Hepatocyte (in vitro differentiated cells): ENCODE data around the gene LLGL2.

Experiments
- EZH2 ChIP-seq: fragments of 200-600 bp; sonication (generic); IDR thresholded peaks from 2 replicates; pipeline ENCODE4 v1.6.1; 2016; ENCODE audit warnings: antibody characterized with exemption, mild to moderate bottlenecking, borderline replicate concordance
- EZH2phosphoT487 ChIP-seq: fragments of 200-600 bp; sonication (generic); IDR thresholded peaks from one replicate; pipeline ENCODE4 v1.6.1; 2018; ENCODE audit warnings: antibody characterized with exemption, mild to moderate bottlenecking, low read depth, moderate library complexity; ENCODE audit not compliant: unreplicated experiment, severe bottlenecking
- TF ChIP-seq, protein P1 (sequence below): fragments of 200-600 bp; sonication (generic); IDR thresholded peaks from 2 replicates; pipeline ENCODE4 v1.5.1; 2016; ENCODE audit warnings: antibody characterized with exemption, mild to moderate bottlenecking; ENCODE audit not compliant: poor library complexity

DNA sequence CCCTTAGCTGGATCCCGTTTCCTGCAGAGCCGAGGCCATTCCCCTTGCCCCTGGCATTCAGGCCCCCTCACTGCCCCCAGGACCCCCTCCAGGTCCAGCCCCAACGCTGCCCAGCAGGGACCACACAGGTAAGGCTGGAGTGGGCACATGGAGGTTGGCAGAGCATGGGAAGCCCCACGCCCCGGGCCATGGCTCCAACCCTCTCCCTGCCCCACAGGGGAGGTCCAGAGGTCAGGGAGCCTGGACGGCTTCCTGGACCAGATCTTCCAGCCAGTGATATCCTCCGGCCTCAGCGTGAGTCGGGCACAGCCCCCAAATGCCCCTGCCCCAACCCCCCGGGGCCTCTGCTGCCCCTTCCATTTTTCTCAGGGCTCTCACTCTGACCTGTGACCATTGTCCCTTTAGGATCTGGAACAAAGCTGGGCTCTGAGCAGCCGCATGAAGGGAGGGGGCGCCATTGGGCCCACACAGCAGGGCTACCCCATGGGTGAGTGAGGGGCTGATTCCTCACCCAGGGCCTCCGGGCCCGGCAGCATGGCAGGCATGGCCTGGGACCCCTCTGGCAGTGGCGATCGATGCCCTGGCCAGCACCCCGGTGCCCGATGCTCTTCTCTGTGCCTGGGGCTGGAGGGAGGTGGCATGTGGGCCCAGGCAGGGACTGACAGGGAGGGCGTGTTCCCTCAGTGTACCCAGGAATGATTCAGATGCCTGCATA, 89.2 kb downstream of the LLGL2 start:
- TF ChIP-seq, protein P1, sequence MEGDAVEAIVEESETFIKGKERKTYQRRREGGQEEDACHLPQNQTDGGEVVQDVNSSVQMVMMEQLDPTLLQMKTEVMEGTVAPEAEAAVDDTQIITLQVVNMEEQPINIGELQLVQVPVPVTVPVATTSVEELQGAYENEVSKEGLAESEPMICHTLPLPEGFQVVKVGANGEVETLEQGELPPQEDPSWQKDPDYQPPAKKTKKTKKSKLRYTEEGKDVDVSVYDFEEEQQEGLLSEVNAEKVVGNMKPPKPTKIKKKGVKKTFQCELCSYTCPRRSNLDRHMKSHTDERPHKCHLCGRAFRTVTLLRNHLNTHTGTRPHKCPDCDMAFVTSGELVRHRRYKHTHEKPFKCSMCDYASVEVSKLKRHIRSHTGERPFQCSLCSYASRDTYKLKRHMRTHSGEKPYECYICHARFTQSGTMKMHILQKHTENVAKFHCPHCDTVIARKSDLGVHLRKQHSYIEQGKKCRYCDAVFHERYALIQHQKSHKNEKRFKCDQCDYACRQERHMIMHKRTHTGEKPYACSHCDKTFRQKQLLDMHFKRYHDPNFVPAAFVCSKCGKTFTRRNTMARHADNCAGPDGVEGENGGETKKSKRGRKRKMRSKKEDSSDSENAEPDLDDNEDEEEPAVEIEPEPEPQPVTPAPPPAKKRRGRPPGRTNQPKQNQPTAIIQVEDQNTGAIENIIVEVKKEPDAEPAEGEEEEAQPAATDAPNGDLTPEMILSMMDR, result no peak
- TF ChIP-seq EZH2phosphoT487 (no peak), EZH2 (no peak)
